HepG2 (cell line): Measurements from ENCODE around the gene TJP3. TPM values are rescaled to one million over a fixed set of nuclear protein-coding genes. Genes with fewer than 3 reads are reported as not detected.

Experiments
- ATAD3A ChIP-seq: sonication (generic); formaldehyde crosslinking; IDR thresholded peaks from 2 replicates; pipeline ENCODE4 v1.4.0; 2020; ENCODE audit warnings: missing genetic modification reagents
- CBFB ChIP-seq: sonication (generic); formaldehyde crosslinking; IDR thresholded peaks from 2 replicates; pipeline ENCODE4 v1.4.0; 2020; ENCODE audit warnings: missing genetic modification reagents
- EP300 ChIP-seq, 3 experiments: sonication (generic) in 1 of 3; formaldehyde crosslinking in 1 of 3; IDR thresholded peaks; 2 replicates each; pipeline versions ENCODE4 v1.5.1 to v1.6.1; 2011 to 2020; ENCODE audit warnings: low read depth in 2 of 3, low read length in 2 of 3, borderline replicate concordance in 1 of 3, improper control_type of control experiment in 1 of 3, mild to moderate bottlenecking in 1 of 3, missing genetic modification reagents in 1 of 3, moderate library complexity in 1 of 3
- ESRRA ChIP-seq: sonication (generic); formaldehyde crosslinking; IDR thresholded peaks from 2 replicates; pipeline ENCODE4 v1.5.1; 2020; ENCODE audit warnings: mild to moderate bottlenecking, low read depth, missing genetic modification reagents
- GZF1 ChIP-seq: sonication (generic); formaldehyde crosslinking; IDR thresholded peaks from 2 replicates; pipeline ENCODE4 v1.5.1; 2020; ENCODE audit warnings: mild to moderate bottlenecking, missing genetic modification reagents
- HES4 ChIP-seq: sonication (generic); formaldehyde crosslinking; IDR thresholded peaks from 2 replicates; pipeline ENCODE4 v1.9.0; 2021; ENCODE audit warnings: mild to moderate bottlenecking, missing genetic modification reagents, borderline replicate concordance
- ISL2 ChIP-seq: sonication (generic); formaldehyde crosslinking; IDR thresholded peaks from 2 replicates; pipeline ENCODE4 v1.5.0; 2020; ENCODE audit warnings: missing genetic modification reagents
- MAF1 ChIP-seq: sonication (generic); formaldehyde crosslinking; IDR thresholded peaks from 2 replicates; pipeline ENCODE4 v1.5.0; 2020; ENCODE audit warnings: missing genetic modification reagents, borderline replicate concordance
- MEIS2 ChIP-seq: sonication (generic); formaldehyde crosslinking; IDR thresholded peaks from 2 replicates; pipeline ENCODE4 v1.9.0; 2021; ENCODE audit warnings: mild to moderate bottlenecking, missing genetic modification reagents
- PAXIP1 ChIP-seq: sonication (generic); formaldehyde crosslinking; conservative IDR thresholded peaks from 2 replicates; pipeline ENCODE4 v1.4.0; 2020; ENCODE audit warnings: mild to moderate bottlenecking, missing genetic modification reagents, moderate library complexity
- PHF5A ChIP-seq: IDR thresholded peaks from one replicate; pipeline ENCODE4 v1.6.1; 2018; ENCODE audit warnings: low read depth, missing genetic modification reagents; ENCODE audit not compliant: unreplicated experiment
- RXRB ChIP-seq: IDR thresholded peaks from 2 replicates; pipeline ENCODE4 v1.6.1; 2016; ENCODE audit warnings: borderline replicate concordance, missing genetic modification reagents, missing compliant biosample characterization
- SMAD3 ChIP-seq: sonication (generic); formaldehyde crosslinking; IDR thresholded peaks from 2 replicates; pipeline ENCODE4 v1.4.0; 2020; ENCODE audit warnings: missing genetic modification reagents
- ZKSCAN5 ChIP-seq: sonication (generic); formaldehyde crosslinking; IDR thresholded peaks from 2 replicates; pipeline ENCODE4 v1.5.1; 2020; ENCODE audit warnings: mild to moderate bottlenecking, missing genetic modification reagents
- ZNF138 ChIP-seq: sonication (generic); formaldehyde crosslinking; IDR thresholded peaks from 2 replicates; pipeline ENCODE4 v1.5.0; 2020; ENCODE audit warnings: mild to moderate bottlenecking, low read depth, missing genetic modification reagents
- ZNF556 ChIP-seq: sonication (generic); formaldehyde crosslinking; IDR thresholded peaks from 2 replicates; pipeline ENCODE4 v1.4.0; 2020; ENCODE audit warnings: mild to moderate bottlenecking, missing genetic modification reagents, borderline replicate concordance
- ZSCAN12 ChIP-seq: sonication (generic); formaldehyde crosslinking; IDR thresholded peaks from 2 replicates; pipeline ENCODE4 v1.9.0; 2021; ENCODE audit warnings: mild to moderate bottlenecking, missing genetic modification reagents
- polyA plus RNA-seq, 8 experiments: library from polyadenylated mRNA; depleted of rRNA in 3 of 8; stranded (reverse) in 7 of 8; unstranded in 1 of 8; fragments of >200 nt; fragmentation: Illumina TruSeq in 4 of 8; extraction: Trizol in 4 of 8; gene quantifications; 2 replicates each; pipeline versions ENCODE4 v1.2.1 to v1.2.3, GENCODE V29; 2011 to 2016; ENCODE audit warnings: low read depth in 4 of 8, missing spikeins in 1 of 8, mixed read lengths in 1 of 8; ENCODE audit not compliant: insufficient read depth in 1 of 8
- total RNA-seq, 5 experiments: library from RNA; depleted of rRNA; stranded (reverse); fragments of >200 nt; fragmentation: Illumina TruSeq; extraction: Trizol; gene quantifications; 2 replicates each; pipeline ENCODE4 v1.2.3, GENCODE V29; 2016; ENCODE audit warnings: low read depth in 1 of 5
- TF ChIP-seq, protein P1 (sequence below): sonication (generic); formaldehyde crosslinking; IDR thresholded peaks from 2 replicates; pipeline ENCODE4 v1.9.0; 2022; ENCODE audit warnings: missing genetic modification reagents, mild to moderate bottlenecking, borderline replicate concordance
- TF ChIP-seq, protein P2 (sequence below): IDR thresholded peaks from 2 replicates; pipeline ENCODE4 v1.6.1; 2018; ENCODE audit warnings: missing genetic modification reagents, mild to moderate bottlenecking, missing compliant biosample characterization
- TF ChIP-seq, protein P3 (sequence below): IDR thresholded peaks from 2 replicates; pipeline ENCODE4 v1.6.1; 2016; ENCODE audit warnings: low read depth, borderline replicate concordance

The TJP3 gene
- total and polyA plus RNA-seq, 2 of the 13 experiments (the other 11 are each of a cell fraction or from before 2014, with no cell fraction given) = 2.3 to 21.5 TPM

DNA sequence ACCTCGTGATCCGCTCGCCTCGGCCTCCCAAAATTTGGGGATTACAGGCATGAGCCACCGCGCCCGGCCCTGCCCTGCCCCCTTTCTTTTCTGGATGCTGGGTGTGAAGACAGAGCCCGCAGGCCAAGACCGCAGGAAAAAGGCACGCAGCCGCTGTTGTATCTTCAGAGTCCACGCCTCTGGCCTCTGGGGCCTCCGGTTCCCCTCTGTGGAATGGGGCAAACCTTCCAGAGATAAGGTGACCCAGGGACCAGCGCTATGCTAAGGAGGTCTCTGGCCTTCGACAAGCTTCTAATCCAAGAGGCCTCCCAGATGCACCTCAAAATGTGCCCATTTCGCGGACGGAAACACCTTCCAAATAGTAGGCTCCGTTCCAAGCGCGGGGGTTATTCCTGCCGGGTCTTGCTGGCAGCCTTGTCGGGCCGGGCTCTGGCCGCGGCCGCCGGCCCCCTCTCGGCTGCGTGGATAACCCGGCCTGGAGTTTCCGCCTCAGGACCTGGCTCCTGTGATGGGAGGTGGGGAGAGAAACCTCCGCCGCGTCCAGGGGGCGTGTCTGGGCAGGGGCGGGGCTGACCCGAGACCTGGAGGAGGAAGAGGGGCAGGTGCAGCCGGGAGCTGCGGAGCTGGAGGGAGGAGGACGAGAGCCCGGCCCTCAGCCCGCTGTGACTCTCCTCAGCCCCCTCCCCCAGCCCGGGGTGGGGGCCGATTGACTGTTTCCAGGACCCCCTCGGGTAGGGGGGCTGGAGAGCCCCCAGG, 13.1 kb downstream of the TJP3 start (continued):
- TF ChIP-seq MEIS2 (CRISPR knock-in tag) (no peak), EP300 (IDR thresholded peaks at IDR 0.05; ENCODE audit: low read depth in 2 of 2, low read length in 2 of 2) (peak in 1 of 2 experiments; percentile 25; a peak in 1 of 4 replicates), EP300 (CRISPR knock-in tag; IDR thresholded peaks at IDR 0.05; ENCODE audit: borderline replicate concordance) (no peak), RXRB (CRISPR knock-in tag) (0 out of 2 replicates have a peak, but pooled peaks have one; percentile 8), CBFB (peak; percentile 70), ISL2 (CRISPR knock-in tag) (peak; percentile 61), SMAD3 (CRISPR knock-in tag) (peak; percentile 24; the same call in 1 of the 2 replicates), ZKSCAN5 (CRISPR knock-in tag) (no peak), ZNF556 (CRISPR knock-in tag) (peak; percentile 55; the same call in 1 of the 2 replicates), GZF1 (CRISPR knock-in tag) (no peak), MAF1 (CRISPR knock-in tag) (0 out of 2 replicates have a peak, but pooled peaks have one; percentile 23), HES4 (CRISPR knock-in tag) (no peak), ATAD3A (no peak), ZSCAN12 (CRISPR knock-in tag) (no peak), ZNF138 (no peak), PAXIP1 (CRISPR knock-in tag) (peak; percentile 37; the same call in 1 of the 2 replicates), ESRRA (CRISPR knock-in tag) (no peak), PHF5A (CRISPR knock-in tag) (peak; percentile 61)
- TF ChIP-seq, protein P1, sequence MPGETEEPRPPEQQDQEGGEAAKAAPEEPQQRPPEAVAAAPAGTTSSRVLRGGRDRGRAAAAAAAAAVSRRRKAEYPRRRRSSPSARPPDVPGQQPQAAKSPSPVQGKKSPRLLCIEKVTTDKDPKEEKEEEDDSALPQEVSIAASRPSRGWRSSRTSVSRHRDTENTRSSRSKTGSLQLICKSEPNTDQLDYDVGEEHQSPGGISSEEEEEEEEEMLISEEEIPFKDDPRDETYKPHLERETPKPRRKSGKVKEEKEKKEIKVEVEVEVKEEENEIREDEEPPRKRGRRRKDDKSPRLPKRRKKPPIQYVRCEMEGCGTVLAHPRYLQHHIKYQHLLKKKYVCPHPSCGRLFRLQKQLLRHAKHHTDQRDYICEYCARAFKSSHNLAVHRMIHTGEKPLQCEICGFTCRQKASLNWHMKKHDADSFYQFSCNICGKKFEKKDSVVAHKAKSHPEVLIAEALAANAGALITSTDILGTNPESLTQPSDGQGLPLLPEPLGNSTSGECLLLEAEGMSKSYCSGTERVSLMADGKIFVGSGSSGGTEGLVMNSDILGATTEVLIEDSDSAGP (CRISPR knock-in tag) = peak; percentile 60; the same call in 1 of the 2 replicates
- TF ChIP-seq, protein P2, sequence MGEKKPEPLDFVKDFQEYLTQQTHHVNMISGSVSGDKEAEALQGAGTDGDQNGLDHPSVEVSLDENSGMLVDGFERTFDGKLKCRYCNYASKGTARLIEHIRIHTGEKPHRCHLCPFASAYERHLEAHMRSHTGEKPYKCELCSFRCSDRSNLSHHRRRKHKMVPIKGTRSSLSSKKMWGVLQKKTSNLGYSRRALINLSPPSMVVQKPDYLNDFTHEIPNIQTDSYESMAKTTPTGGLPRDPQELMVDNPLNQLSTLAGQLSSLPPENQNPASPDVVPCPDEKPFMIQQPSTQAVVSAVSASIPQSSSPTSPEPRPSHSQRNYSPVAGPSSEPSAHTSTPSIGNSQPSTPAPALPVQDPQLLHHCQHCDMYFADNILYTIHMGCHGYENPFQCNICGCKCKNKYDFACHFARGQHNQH (CRISPR knock-in tag) = peak; percentile 69; the same call in 1 of the 2 replicates
- TF ChIP-seq, protein P3, sequence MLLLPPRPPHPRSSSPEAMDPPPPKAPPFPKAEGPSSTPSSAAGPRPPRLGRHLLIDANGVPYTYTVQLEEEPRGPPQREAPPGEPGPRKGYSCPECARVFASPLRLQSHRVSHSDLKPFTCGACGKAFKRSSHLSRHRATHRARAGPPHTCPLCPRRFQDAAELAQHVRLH (CRISPR knock-in tag) = peak; percentile 70; the same call in 1 of the 2 replicates
